ENCODE results near the gene ASCC1.

DNA sequence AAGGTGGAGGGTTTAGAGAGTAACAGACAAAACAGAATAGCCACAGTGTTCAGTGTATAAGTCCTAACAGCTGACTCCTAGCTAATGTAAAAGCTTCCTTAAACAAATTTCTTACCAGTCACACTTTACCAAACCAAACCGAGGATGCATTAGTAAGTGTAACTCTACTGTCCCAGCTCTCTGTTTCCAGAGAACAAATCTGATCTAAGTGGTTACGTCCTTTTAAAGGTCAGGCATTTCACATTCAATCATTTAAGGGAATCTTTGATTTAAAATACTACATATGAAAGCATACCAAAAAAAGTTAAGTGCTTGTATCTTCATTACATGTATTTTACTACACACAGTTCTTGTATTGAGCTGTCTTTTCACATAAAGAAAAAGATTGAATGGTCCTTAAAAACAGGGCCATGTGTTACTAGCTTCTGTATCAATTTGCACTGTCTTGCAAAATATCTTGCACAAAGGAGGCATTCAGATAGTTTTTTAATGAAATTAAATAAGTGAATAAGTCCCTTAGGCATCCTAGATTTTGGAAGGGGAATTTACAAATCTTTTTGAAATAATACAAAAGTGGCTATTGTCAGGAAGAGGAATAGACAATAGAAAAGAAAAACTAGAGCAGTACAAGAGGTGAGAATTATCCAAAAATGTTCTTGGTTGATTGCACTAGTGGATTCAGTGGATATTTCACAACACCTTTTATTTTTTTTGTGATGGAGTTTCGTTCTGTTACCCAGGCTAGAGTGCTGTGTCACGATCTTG is 69.3 kb downstream of the ASCC1 start:
- TF ChIP-seq, protein P1, sequence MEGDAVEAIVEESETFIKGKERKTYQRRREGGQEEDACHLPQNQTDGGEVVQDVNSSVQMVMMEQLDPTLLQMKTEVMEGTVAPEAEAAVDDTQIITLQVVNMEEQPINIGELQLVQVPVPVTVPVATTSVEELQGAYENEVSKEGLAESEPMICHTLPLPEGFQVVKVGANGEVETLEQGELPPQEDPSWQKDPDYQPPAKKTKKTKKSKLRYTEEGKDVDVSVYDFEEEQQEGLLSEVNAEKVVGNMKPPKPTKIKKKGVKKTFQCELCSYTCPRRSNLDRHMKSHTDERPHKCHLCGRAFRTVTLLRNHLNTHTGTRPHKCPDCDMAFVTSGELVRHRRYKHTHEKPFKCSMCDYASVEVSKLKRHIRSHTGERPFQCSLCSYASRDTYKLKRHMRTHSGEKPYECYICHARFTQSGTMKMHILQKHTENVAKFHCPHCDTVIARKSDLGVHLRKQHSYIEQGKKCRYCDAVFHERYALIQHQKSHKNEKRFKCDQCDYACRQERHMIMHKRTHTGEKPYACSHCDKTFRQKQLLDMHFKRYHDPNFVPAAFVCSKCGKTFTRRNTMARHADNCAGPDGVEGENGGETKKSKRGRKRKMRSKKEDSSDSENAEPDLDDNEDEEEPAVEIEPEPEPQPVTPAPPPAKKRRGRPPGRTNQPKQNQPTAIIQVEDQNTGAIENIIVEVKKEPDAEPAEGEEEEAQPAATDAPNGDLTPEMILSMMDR (conservative IDR thresholded peaks at IDR 0.05; ENCODE audit: low read depth, low read length) = no peak
- no peak for TF ChIP-seq EZH2phosphoT487 (IDR thresholded peaks at IDR 0.05; ENCODE audit: borderline replicate concordance, low read length)
- TF ChIP-seq EZH2 (IDR thresholded peaks at IDR 0.05; ENCODE audit: low read length, unreplicated experiment) = no peak

Data from PC-3 (cell line).